Tibial artery (tissue), 4 donors: Measurements from ENCODE around the gene NEDD8.

Source experiments
- DNase-seq, 2 donors: peaks; one replicate each; pipeline ENCODE4 v3.0.0-alpha.2; 2019
- H3K27ac ChIP-seq, 2 donors: fragments of 200-600 bp; sonication (generic) in 1 of 2; 1 replicate in 1 of 2; 2 replicates in 1 of 2; pipeline ENCODE4 v1.5.1; 2018 to 2019; ENCODE audit warnings: mild to moderate bottlenecking in 1 of 2
- H3K27me3 ChIP-seq, 2 donors: fragments of 200-600 bp; sonication (generic) in 1 of 2; one replicate each; pipeline versions ENCODE4 v1.5.1 to v1.6.0; 2016 to 2019
- H3K36me3 ChIP-seq, 3 donors: fragments of 200-600 bp; sonication (generic) in 2 of 3; one replicate each; pipeline ENCODE4 v1.5.1; 2016 to 2019; ENCODE audit warnings: mild to moderate bottlenecking in 2 of 3
- H3K4me1 ChIP-seq, 4 donors: fragments of 200-600 bp; sonication (generic) in 2 of 4; 1 replicate in 3 of 4; 2 replicates in 1 of 4; pipeline ENCODE4 v1.5.1; 2016 to 2019
- H3K4me3 ChIP-seq, 2 donors: fragments of 200-600 bp; sonication (generic) in 1 of 2; 1 replicate in 1 of 2; 2 replicates in 1 of 2; pipeline ENCODE4 v1.5.1; 2018 to 2019; ENCODE audit warnings: mild to moderate bottlenecking in 2 of 2
- H3K9me3 ChIP-seq, 3 donors: fragments of 200-600 bp; sonication (generic) in 1 of 3; one replicate each; pipeline ENCODE4 v1.5.1; 2016 to 2019
- intact Hi-C: fragments of 100-400 bp; cut with DNase I; formaldehyde crosslinking; loops from one replicate; pipeline ENCODE4 v1.15.0; 2023; ENCODE audit warnings: low total_unique reads
- TF ChIP-seq, protein P1 (sequence below), 2 experiments: fragments of 200-600 bp in 1 of 2; fragments of 450-650 bp in 1 of 2; IDR thresholded peaks; one replicate each; pipeline ENCODE4 v1.5.1; 2017 to 2019; ENCODE audit warnings: antibody characterized with exemption in 2 of 2, mild to moderate bottlenecking in 1 of 2, moderate library complexity in 1 of 2

The NEDD8 gene

DNA sequence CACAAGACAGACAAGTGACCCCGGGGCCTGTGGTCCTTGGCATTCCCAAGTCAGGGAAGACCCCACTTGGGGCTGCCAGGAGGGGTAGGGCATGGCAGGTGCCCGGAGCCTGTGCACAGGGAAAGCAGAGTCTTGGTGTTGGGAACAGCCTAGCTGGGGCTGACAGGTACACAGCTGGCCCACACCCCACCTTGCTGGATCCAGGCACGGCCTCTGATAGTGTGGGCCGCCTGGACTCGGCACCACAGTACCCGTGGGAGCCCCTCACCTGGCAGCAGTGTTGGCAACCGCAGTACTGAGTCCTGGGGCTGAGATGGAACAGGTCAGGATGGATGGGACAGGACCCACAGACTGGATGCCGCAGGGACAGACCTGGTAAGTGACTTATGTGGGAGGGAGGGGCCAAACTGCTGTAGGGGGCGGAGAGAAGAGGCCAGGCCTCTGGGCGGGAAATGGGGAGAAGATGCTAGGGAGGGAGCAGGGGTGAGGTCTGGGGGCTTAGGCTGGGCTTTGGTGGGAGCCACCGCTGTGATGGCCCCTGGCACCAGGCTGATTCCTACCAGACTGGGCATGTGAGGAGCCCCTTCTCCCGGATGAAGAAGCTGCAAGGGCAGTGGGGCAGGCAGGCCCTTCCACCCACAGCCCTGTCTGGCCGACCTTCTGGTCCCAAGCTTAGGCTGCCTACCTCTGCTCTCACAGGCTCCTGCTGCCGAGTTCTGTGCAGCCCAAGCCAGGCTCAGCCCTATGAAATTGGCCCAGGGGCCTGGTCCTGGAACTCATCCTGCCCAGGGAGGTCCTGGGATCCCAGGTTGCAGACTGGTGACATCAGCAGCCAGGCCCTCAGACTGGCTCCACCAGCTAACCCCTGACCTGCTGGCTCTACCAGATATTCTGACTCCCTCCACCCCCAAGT, 30.9 kb upstream of the NEDD8 start, which contains the start of gene TGM1:
TSS of gene TGM1 (minus strand) at position 357 of the 913 bp plus-strand sequence. CDS start 825 bp downstream, outside the sequence.
- Histone ChIP-seq H3K4me1 (peaks cover 0 to 13% (median 10%) of the 10 kb centered on the region in 4 donors), H3K36me3 (peaks cover 13 to 37% (median 27%) of the 10 kb centered on the region in 3 donors), H3K9me3 (no peaks in the 10 kb centered on the region), H3K4me3 (no peak within 1 kb of the TSS), H3K27me3 (no peaks in the 10 kb centered on the region), H3K27ac (no peak within 1 kb of the TSS)
- TF ChIP-seq, protein P1, sequence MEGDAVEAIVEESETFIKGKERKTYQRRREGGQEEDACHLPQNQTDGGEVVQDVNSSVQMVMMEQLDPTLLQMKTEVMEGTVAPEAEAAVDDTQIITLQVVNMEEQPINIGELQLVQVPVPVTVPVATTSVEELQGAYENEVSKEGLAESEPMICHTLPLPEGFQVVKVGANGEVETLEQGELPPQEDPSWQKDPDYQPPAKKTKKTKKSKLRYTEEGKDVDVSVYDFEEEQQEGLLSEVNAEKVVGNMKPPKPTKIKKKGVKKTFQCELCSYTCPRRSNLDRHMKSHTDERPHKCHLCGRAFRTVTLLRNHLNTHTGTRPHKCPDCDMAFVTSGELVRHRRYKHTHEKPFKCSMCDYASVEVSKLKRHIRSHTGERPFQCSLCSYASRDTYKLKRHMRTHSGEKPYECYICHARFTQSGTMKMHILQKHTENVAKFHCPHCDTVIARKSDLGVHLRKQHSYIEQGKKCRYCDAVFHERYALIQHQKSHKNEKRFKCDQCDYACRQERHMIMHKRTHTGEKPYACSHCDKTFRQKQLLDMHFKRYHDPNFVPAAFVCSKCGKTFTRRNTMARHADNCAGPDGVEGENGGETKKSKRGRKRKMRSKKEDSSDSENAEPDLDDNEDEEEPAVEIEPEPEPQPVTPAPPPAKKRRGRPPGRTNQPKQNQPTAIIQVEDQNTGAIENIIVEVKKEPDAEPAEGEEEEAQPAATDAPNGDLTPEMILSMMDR (IDR thresholded peaks at IDR 0.05): no peak
- intact Hi-C loops: no loop called here
- peak in 1 of 2 donors; percentile 38 for DNase-seq

DNA sequence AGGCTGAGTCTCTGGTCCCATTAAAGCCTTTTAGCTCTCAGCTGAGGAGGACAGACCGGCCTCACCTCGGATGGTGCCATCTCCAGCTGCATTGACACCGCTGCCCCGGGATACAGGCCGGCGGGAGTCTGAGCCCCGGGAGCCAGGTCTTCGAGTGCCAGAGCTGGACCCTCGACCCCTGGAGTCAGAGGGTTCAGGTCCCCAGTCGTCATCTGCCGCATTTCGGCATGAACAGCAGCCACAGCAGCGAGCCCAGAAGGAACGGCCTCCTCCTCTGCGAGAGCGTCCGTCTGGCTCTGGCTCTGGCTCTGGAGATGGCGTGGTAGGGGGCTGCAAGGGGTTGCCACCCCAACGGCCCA, 29.8 kb upstream of the NEDD8 start:
- TF ChIP-seq, protein P1 (IDR thresholded peaks at IDR 0.05): no peak
- H3K36me3 ChIP-seq: peaks cover 9 to 26% (median 18%) of the 10 kb centered on the region in 3 donors
- no peak overlapping the region for H3K27ac ChIP-seq
- H3K9me3 ChIP-seq: no peaks in the 10 kb centered on the region
- H3K27me3 ChIP-seq: no peaks in the 10 kb centered on the region
- H3K4me3 ChIP-seq: no peak overlapping the region
- intact Hi-C loops: no loop called here
- peaks cover 0 to 13% (median 10%) of the 10 kb centered on the region in 4 donors for H3K4me1 ChIP-seq
- DNase-seq: no peak

DNA sequence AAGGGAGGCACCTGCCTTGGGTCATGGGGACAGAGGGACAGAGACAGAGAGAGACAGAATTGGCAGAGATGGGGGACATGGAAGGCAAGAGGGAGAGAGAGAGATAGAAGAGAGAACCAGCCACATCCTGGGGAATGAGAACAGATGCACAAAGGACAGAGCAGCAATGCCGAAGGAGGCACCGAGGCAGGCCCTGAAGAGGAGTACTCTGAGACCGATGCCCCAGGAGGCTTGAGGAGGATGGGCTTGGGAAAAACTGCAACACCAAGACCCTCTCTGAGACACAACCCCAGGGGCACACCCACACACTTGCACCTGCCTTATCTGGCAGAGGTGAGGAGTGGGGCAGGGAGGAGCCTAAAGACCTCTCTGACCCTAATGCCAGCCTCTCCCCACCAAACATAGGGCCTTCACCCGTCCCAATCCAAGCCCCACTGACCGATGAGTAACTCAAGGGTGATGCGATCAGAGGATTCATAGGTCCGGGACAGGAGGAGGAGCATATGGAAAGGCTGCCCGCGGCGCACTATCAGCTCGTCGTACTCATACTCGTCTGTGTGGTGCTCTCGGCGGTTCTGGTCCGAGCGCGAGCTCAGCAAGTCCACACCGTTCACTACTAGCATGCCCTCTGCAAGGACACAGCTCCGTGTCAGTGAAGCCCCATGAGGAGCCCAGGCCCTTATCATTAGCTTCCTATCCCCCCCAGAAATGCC, 29.2 kb upstream of the NEDD8 start:
- TF ChIP-seq, protein P1 (IDR thresholded peaks at IDR 0.05): no peak
- intact Hi-C loops: no loop called here
- peaks cover 0 to 13% (median 10%) of the 10 kb centered on the region in 4 donors for H3K4me1 ChIP-seq
- DNase-seq: no peak
- H3K4me3 ChIP-seq: no peak overlapping the region
- peaks cover 3 to 20% (median 12%) of the 10 kb centered on the region in 3 donors for H3K36me3 ChIP-seq
- H3K27ac ChIP-seq: no peak overlapping the region
- no peaks in the 10 kb centered on the region for H3K9me3 ChIP-seq
- H3K27me3 ChIP-seq: no peaks in the 10 kb centered on the region

DNA sequence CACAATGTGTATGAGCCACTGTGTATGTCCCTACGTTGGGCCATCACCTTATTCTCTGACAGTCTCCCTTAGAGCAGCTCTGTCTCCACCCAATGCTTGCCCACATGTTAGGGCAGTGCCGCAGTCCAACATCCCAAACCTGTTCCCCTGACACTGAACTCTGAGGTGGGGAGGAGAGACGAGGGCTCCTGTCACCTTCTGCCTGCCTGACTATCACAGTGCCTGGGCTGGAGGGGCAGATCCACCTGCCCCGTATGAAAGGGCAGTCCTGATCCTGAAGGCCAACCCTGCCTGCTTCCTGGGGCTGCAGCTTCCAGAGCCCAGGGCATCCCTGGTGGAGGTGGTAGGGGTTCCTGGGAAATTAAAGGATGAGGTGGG, 28.6 kb upstream of the NEDD8 start:
- intact Hi-C loops: no loop called here
- H3K4me1 ChIP-seq: peaks cover 0 to 13% (median 10%) of the 10 kb centered on the region in 4 donors
- H3K4me3 ChIP-seq: no peak overlapping the region
- no peaks in the 10 kb centered on the region for H3K9me3 ChIP-seq
- DNase-seq: no peak
- H3K36me3 ChIP-seq: peaks cover 0 to 14% (median 7%) of the 10 kb centered on the region in 3 donors
- no peak overlapping the region for H3K27ac ChIP-seq
- TF ChIP-seq, protein P1 (IDR thresholded peaks at IDR 0.05): no peak
- H3K27me3 ChIP-seq: no peaks in the 10 kb centered on the region

DNA sequence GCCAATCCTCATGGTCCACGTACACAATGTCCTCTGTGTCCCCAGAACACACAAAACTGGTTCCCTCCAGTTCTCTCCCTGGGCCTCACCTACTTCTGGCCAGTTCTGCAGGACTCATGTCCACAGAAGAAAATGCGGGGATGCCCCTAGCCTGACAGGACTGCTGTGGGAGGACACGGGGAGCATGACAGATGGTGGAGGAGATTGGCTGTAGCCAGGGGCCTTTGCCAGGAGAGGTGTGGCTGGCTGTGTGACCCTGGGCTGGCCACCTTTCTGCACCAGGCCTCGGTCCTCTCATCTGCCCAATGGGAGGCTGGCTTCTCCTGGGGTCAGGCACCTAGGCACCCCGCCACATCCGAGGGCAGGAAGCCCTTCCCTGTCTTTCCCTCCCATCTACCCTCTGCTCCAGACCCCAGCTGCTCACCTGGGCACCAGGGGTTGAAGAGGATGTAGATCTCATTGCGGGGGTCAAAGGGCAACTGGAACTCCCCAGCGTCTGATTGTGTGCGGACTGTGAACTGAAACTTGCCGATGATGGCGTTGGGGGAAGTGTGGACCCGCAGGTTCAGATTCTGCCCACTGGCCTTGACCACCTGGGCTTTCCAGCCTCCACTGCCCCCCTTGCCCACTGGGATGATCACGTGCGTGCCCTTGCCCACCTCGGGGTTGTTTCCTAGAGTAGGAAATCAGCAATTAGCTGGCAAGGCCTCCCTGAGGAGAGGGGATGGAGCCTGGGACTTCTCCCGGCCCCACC, 28.0 kb upstream of the NEDD8 start:
- Histone ChIP-seq H3K27me3 (no peaks in the 10 kb centered on the region), H3K4me3 (no peak overlapping the region), H3K4me1 (peaks cover 0 to 13% (median 10%) of the 10 kb centered on the region in 4 donors), H3K9me3 (no peaks in the 10 kb centered on the region), H3K27ac (no peak overlapping the region), H3K36me3 (peaks cover 0 to 11% (median 2%) of the 10 kb centered on the region in 3 donors)
- TF ChIP-seq, protein P1 (IDR thresholded peaks at IDR 0.05): no peak
- DNase-seq: peak in 1 of 2 donors; percentile 50
- intact Hi-C loops: no loop called here
